Prostate gland (tissue), 2 donors: ENCODE data around the gene UBAC2. TPM values are rescaled to one million over a fixed set of nuclear protein-coding genes. Genes with fewer than 3 reads are reported as not detected.

Source experiments
- DNase-seq: peaks from one replicate; pipeline ENCODE4 v3.0.0-alpha.2; 2019; ENCODE audit warnings: low spot score
- H3K27ac ChIP-seq, 2 donors: fragments of 200-600 bp; sonication (generic); 2 replicates each; pipeline ENCODE4 v1.5.1; 2017 to 2019
- H3K27me3 ChIP-seq: fragments of 200-600 bp; sonication (generic); replicated peaks from 2 replicates; pipeline ENCODE4 v1.5.1; 2019; ENCODE audit not compliant: insufficient read depth
- H3K36me3 ChIP-seq, 2 donors: fragments of 200-600 bp; sonication (generic); 1 replicate in 1 of 2; 2 replicates in 1 of 2; pipeline versions ENCODE4 v1.5.1 to v1.8.1; 2017 to 2019
- H3K4me1 ChIP-seq: fragments of 200-600 bp; sonication (generic); replicated peaks from 2 replicates; pipeline ENCODE4 v1.5.1; 2019
- H3K4me3 ChIP-seq, 2 donors: fragments of 200-600 bp; sonication (generic); 2 replicates each; pipeline ENCODE4 v1.5.1; 2017 to 2019
- H3K9me3 ChIP-seq: fragments of 200-600 bp; sonication (generic); 2 replicates; pipeline ENCODE4 v1.5.1; 2017
- CTCF ChIP-seq, 4 experiments: fragments of 200-600 bp in 2 of 4; fragments of 450-650 bp in 2 of 4; sonication (generic) in 2 of 4; IDR thresholded peaks; 1 replicate in 3 of 4; 2 replicates in 1 of 4; pipeline ENCODE4 v1.5.1; 2016 to 2019; ENCODE audit warnings: antibody characterized with exemption in 4 of 4, mild to moderate bottlenecking in 2 of 4, moderate library complexity in 2 of 4
- POLR2A ChIP-seq: fragments of 450-650 bp; IDR thresholded peaks from one replicate; pipeline ENCODE4 v1.6.1; 2016; ENCODE audit warnings: antibody characterized with exemption, mild to moderate bottlenecking
- POLR2AphosphoS5 ChIP-seq: sonication (generic); formaldehyde crosslinking; IDR thresholded peaks from one replicate; pipeline ENCODE4 v1.6.1; 2017; ENCODE audit warnings: antibody characterized with exemption
- WGBS: methylation state at CpG from one replicate; pipeline ENCODE4 v1.1.5; 2018; 5-methylcytosine and 5-hydroxymethylcytosine counted together
- intact Hi-C: fragments of 100-400 bp; cut with DNase I; formaldehyde crosslinking; loops from one replicate; pipeline ENCODE4 v1.14.2; 2022
- total RNA-seq, 2 donors: library from RNA; depleted of rRNA; stranded (reverse); fragments of >200 nt; gene quantifications; one replicate each; pipeline ENCODE4 v1.1.0, GENCODE V29; 2016

Gene UBAC2
- total RNA-seq, 2 donors from 2014 or later, result 60.7 to 86.9 TPM

- intact Hi-C loops, result no loop called here
- no peak overlapping the region for H3K4me3 ChIP-seq
- no peaks in the 10 kb centered on the region for H3K36me3 ChIP-seq
- DNase-seq, result no peak
- H3K27ac ChIP-seq, result no peak overlapping the region
- no peak for TF ChIP-seq POLR2AphosphoS5
- no peak for TF ChIP-seq CTCF (IDR thresholded peaks at IDR 0.05)
- no peak for TF ChIP-seq POLR2A
- no peaks in the 10 kb centered on the region for H3K9me3 ChIP-seq
- H3K27me3 ChIP-seq, result no peaks in the 10 kb centered on the region
- no peaks in the 10 kb centered on the region for H3K4me1 ChIP-seq
- WGBS, result 81% methylated on average over 18 of the region's 18 CpGs
Observed at GRCh38 chr13:99425485-99426341, 225.1 kb downstream of the UBAC2 start.

DNA sequence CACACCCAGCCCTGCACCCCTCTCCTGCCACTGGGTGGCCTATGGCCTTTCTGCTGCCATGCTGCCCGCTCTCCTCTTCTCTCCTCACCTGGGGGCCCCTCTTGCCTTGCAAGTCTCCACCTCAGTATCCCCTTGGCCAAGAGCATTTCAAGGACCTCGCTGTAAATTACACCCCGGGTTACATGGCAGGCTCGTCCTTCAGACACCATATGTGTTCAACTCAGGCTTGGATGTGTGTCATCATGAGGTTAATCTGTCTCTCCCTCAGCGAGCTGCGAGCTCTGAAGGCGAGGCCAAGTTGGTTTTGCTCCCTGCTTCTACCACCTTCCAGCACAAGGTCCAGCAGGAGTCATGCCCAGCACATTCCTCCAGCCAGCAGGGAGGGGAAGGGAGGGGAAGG lies 225.8 kb downstream of the UBAC2 start:
- DNase-seq, result no peak
- intact Hi-C loops, result no loop called here

DNA sequence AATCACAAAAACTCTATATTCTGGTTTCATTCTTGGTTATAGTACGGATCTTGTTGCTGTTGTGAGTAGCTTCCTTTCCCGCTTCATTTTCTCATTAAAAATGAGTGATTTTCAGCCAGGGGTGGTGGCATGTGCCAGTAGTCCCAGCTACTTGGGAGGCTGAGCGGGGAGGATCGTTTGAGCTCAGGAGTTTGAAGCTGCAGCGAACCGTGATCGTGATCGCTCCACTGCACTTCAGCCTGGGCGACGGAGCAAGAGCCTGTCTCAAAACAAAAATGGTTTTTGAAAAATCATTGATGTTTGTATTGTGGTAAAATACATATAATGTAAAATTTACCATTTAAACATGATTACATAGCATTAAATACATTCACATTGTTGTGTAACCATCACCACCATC lies 229.0 kb downstream of the UBAC2 start:
- WGBS, result 90% methylated on average over 10 of the region's 10 CpGs
- no peaks in the 10 kb centered on the region for H3K36me3 ChIP-seq
- TF ChIP-seq POLR2AphosphoS5, result no peak
- TF ChIP-seq CTCF (IDR thresholded peaks at IDR 0.05), result no peak
- TF ChIP-seq POLR2A, result no peak
- no peak for DNase-seq
- intact Hi-C loops, result no loop called here
- H3K27me3 ChIP-seq, result no peaks in the 10 kb centered on the region
- H3K9me3 ChIP-seq, result no peaks in the 10 kb centered on the region
- H3K4me3 ChIP-seq, result no peak overlapping the region
- no peaks in the 10 kb centered on the region for H3K4me1 ChIP-seq
- no peak overlapping the region for H3K27ac ChIP-seq

More for the DNA sequence above, 225.8 kb downstream of the UBAC2 start:
- WGBS, result 70% methylated on average over 7 of the region's 7 CpGs
- Histone ChIP-seq H3K9me3 (no peaks in the 10 kb centered on the region), H3K27me3 (no peaks in the 10 kb centered on the region), H3K4me3 (no peak overlapping the region), H3K4me1 (no peaks in the 10 kb centered on the region), H3K36me3 (no peaks in the 10 kb centered on the region), H3K27ac (no peak overlapping the region)
- TF ChIP-seq CTCF (IDR thresholded peaks at IDR 0.05), result no peak

GRCh38 chr13:99431927-99432608 lies 231.4 kb downstream of the UBAC2 start:
- H3K27me3 ChIP-seq, result no peaks in the 10 kb centered on the region
- intact Hi-C loops, result no loop called here
- DNase-seq, result no peak
- no peaks in the 10 kb centered on the region for H3K36me3 ChIP-seq
- WGBS, result 80% methylated on average over 18 of the region's 18 CpGs
- no peaks in the 10 kb centered on the region for H3K9me3 ChIP-seq
- H3K4me3 ChIP-seq, result no peak overlapping the region
- no peak overlapping the region for H3K27ac ChIP-seq
- H3K4me1 ChIP-seq, result no peaks in the 10 kb centered on the region
- no peak for TF ChIP-seq CTCF (IDR thresholded peaks at IDR 0.05)
